NCI-H2081 (cell line): ENCODE results near the gene NBEA.

Experiments used
- DNase-seq, 2 experiments: peaks; one replicate each; lab custom pipeline; 2025; lab: John Stamatoyannopoulos, UW

The NBEA gene

GRCh38 chr13:35512271-35512920 lies 570.3 kb downstream of the NBEA start:
- no peak for DNase-seq

DNA sequence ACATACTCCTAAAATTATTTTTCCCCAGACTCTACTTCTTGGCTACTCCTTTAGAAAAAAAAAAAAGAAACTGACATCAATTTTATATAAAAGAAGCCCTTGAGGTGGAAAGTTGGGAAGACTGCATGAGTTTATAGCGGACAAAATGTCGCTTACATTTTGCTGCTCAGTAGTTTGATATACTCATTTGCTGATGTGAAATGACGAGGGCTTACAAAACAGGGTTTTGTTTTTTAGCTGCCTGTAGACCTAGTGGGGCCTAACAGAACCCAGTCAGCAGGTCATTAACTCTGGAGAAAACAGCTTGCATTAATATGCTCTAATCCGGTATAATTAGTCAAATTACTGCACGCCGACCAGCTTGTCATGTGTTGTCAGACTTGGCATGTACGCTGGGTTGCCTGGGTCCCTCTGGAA lies 572.0 kb downstream of the NBEA start:
- peak in 1 of 2 experiments; percentile 56 for DNase-seq

GRCh38 chr13:35514801-35515502 lies 572.9 kb downstream of the NBEA start:
- peak; percentile 23 to 76 for DNase-seq

DNA sequence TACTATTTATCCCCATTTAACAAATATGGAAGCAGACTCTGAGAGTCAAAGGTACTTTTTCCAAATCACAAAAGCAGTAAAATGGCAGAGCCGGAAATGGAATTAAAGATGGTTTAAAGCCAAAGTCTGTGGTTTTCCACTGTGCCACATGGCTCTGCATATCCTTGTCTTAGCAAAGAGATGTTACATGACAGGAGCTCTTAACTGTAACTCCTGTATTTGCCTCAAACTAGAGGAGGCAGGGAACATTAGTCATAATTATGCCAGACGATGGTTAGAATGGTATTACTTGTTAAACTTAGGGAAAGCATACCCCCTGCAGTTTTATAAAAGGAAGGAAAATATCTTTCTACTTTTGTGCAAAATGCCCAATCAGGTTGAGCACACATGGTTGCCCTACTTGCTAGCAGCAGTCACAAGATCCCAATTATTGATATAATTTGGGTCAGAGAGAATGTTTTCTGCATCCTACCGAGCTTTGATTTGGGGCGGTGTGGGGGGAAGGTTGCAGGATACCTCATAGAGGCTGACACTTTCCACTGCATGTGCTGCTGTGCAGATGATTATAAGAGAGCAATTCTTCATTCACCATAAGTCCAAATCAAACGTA lies 576.4 kb downstream of the NBEA start:
- DNase-seq: no peak

DNA sequence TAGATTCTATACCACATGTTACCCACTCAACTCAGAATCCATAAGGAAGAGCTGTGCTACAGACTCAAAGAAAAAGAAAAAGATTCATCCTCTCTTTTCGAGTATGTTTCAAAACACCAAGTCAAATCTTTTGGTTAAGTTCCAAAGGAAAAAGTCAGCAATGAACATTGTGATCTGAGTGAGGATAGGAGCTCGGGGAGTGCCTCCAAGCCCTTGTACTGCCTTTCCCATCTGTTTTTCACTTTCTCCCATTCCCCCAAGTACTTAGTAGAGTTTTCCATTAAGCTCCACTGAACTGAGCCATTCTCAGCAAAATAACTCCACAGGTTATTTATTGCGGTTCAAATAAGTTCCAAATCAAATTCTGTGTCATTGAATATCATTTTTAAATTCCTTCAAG lies 582.1 kb downstream of the NBEA start:
- DNase-seq: no peak

- DNase-seq: no peak
Observed at GRCh38 chr13:35526577-35526976, 584.5 kb downstream of the NBEA start.

DNA sequence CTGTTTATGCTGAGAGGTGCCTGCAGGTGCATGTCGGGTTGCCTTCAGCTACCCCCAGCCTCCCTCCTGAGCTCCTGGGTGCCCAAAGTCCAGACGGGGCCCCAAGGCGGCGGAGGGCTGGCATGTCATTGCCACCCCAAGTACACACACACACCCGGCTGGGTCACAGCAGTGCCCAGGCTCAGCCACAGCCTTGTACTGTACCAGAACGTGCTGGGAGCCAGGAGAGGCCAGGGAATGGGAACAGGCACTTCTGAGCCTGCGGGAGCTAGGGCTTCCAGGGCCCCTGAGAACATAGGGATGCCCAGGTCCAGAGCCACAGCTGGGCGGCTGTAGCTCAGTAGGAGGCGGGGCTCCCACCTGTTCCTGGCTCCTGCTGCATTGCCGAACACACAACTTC lies 585.4 kb downstream of the NBEA start:
- no peak for DNase-seq

- no peak for DNase-seq
Observed at GRCh38 chr13:35530147-35530546, 588.1 kb downstream of the NBEA start.

GRCh38 chr13:35530581-35530980 lies 588.5 kb downstream of the NBEA start:
- no peak for DNase-seq

DNA sequence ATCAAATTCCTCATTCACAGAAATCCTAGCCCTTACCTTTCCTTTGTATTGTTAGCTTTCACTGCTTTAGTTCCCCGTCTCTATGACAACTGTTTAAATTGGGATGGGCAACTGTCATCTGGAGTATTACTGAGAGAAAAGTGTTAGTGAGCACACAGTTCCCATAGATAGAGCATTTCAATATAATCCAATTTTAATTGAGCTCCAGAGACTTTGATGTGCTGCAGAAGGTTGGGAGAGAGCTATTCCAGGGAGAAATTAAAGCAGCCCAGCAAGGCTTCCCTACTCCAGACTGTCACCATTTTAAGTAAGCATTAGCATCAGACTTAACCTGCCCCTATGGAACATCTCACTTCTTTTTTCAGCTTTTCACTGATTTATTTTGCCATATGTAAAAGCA lies 589.5 kb downstream of the NBEA start:
- peak in 1 of 2 experiments; percentile 14 for DNase-seq

DNA sequence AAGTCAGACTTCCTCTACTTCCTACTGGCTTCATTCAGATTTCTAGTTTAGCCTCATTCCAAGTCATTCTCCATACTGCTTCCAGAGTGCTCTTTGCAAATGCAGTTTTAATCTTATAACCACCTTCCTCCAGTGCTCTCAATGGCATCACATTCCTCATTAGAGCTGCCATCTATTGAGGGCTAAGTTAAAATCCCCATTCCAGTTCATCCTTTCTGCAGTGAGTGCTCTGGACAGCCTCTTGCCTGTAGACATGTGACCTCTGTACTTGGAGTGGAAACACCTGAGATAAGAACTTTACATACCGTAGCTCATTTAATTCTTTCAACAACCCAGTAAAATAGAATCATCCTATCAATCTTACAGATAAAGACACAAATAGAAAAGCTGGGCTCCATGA lies 592.3 kb downstream of the NBEA start:
- no peak for DNase-seq

DNA sequence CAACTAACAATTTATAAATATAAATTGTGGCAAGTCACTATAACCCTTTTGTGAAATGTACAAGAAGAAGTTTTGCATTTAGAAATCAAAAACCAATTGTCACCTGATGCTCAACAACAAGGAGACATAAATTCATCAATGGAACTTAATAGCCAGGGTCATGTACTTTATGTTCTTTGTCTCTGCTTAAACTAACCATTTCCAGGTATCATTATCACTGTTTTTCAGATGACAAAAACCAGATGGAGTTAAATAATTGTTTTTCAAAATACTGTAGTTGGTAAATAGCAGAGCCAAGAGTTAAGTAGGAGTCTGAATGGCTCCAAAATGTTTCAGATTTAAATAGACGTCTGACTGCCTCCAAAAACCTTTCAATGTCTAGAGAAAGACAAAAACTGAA lies 606.7 kb downstream of the NBEA start:
- DNase-seq: no peak

DNA sequence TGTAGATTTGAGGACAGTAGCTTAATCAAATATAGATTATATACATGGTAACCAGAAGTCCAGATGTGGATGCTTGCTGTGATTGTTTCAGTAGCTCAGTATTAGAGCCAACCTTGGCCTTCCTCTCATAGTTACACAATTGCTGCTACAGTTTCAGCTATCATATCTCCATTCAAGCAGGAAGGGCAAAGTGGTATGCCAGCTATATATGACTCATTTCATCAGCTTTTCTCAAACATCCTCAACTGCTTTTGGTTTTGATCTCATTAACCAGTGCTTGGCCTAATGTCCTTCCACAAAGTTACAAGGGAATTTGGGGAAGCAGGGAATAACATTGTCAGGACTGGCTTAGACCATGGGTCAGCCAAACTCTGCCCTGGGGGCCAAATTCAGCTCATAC lies 607.4 kb downstream of the NBEA start:
- no peak for DNase-seq

- DNase-seq: no peak
Observed at GRCh38 chr13:35552172-35552844, 610.2 kb downstream of the NBEA start.

DNA sequence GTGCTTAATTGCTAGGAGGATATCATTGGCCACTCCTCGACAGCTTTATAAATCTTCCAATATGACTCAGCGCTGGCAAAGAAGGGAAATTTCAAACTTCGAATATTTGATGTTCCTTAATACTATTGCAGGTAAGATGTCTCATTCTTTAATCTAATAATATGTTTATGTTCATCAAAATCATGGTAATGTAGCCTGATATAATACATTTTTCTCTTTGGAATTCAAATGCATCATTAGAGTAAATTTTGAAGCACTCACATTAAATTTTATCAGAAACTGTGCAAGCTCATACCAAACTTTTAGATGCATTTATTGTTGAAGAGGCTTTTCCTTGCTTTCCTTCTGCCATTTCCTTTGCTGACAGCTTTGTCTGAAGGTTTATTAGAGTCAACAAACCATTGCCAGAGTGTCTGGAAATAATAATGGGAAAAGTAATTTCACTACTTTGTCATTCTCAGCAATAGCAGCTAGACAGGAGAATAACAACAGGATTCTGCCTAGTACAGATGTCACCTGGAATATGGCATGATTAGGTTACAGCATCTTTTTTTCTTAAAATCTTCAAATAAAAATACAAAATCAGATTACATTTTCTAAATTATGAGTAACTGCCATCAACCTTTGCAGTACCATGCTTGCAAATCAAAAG lies 613.0 kb downstream of the NBEA start:
- DNase-seq: peak in 1 of 2 experiments; percentile 16

GRCh38 chr13:35557475-35557874 lies 615.4 kb downstream of the NBEA start:
- no peak for DNase-seq

GRCh38 chr13:35561540-35561939 lies 619.5 kb downstream of the NBEA start:
- no peak for DNase-seq

GRCh38 chr13:35565273-35565672 lies 623.2 kb downstream of the NBEA start:
- DNase-seq: no peak

DNA sequence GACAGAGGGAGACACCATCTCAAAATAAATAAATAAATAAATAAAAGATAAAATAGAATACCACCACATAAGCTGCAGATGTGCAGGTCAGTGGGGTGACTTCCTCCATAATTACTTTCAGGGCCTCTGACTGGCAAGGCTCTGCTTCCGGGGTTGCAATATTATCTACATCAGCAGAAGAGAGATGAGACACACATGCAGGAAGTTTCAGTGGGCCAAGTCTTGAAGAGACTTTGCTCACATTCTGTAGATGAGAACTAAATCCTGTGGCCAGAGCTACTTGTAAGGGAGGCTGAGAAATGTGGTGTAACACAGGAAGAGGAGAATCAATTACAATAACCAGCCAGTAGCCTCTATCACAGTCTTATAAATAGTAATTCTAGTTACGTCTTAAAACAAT lies 624.3 kb downstream of the NBEA start:
- DNase-seq: no peak

DNA sequence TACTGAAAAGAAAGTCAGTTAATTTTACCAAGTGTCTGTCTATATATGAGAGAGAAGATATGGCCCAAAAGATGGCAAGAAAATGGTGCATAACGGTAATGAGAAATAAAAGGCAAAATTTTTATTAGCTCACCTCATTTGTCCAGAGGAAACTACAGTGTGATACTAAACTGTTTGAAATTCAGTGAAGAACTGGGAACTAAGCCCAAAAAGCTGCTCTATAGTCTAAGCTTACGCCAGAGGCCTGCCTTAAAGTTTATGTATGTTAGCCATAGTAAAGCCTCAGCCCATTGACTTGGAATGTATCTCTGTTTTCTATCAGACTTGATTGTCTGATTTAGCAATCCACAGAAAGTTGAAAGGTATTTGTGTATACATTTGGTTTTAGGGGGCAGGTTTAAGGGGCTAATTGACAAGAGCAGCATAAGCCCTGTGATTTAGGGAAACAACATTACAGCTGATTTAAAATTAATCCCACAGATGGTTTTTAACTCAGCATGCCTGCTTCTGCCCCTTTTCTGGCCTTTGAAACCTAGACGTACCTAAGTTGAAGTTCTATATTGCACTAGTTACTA lies 625.4 kb downstream of the NBEA start:
- DNase-seq: no peak

- DNase-seq: no peak
Observed at GRCh38 chr13:35573639-35574038, 631.6 kb downstream of the NBEA start.

- no peak for DNase-seq
Observed at GRCh38 chr13:35592457-35592856, 650.4 kb downstream of the NBEA start.
